ENCODE measurements around the gene LRRC41.
"Not testable (repeated sequence)": the region's sequence is repeated elsewhere in the genome, so short reads cannot be mapped to it uniquely, and the experiment has no call there.

Gene LRRC41

GRCh38 chr1:46284058-46284457, 19.4 kb downstream of the LRRC41 start:
- DNase-seq = no peak

DNA sequence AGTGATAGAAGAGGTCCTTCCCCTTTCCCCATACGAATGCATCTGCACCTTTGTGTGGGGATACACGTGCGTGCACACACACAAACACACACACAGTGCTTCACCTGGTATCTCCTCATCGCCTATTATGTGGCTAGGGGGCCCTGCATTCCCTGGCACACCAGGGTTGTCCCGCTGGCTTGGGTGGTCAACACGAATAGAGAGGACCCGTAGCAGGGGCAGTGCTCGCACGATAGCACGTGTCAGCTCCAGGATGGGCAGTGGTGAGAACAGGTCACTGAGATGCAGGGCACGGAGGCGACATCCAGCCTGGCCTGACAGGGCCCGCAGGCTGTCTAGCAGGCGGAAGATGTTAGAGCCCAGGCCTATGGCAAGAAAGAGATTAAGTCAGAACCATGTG, 22.4 kb downstream of the LRRC41 start:
- DNase-seq = no peak

GRCh38 chr1:46280092-46280491, 23.3 kb downstream of the LRRC41 start:
- DNase-seq = no peak

DNA sequence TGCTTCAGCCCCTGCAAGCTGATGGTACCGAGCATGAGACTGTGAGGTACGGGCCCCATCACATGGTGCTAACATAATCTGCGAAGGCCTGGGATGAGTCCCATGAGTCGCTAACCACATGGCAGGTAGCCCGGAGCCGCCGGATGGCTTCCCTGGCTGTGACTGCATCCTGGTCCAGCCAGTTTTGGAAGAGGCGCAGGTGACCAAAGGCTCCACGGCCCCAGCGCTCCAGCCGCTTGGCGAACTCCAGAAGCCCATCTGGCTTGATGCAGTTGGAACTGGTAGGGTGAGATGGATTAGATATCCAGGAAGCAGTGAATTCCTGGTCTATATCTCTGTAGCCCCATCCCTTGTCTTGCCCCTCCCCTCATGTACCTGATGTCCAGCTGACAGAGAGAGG, 24.6 kb downstream of the LRRC41 start:
- no peak for DNase-seq

DNA sequence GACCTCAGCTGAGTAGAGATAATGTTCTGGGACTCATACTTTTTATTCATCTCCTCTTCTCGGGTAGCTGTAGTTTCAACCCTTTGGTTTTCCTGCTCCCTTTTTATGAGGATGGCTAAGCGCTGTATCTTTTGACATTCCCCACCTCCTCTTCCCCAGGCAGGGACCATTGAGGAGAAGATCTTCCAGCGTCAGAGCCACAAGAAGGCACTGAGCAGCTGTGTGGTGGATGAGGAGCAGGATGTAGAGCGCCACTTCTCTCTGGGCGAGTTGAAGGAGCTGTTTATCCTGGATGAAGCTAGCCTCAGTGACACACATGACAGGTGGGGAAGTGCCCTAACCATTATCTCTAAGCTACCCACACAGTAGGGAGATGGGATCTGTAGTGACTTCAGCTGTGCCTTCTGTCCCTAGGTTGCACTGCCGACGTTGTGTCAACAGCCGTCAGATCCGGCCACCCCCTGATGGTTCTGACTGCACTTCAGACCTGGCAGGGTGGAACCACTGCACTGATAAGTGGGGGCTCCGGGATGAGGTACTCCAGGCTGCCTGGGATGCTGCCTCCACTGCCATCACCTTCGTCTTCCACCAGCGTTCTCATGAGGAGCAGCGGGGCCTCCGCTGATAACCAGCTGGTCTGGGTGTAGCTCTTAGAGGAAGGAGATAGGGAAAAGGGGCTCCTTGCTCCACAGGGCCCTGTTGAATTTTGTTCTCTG, 25.6 kb downstream of the LRRC41 start:
- no peak for DNase-seq

DNA sequence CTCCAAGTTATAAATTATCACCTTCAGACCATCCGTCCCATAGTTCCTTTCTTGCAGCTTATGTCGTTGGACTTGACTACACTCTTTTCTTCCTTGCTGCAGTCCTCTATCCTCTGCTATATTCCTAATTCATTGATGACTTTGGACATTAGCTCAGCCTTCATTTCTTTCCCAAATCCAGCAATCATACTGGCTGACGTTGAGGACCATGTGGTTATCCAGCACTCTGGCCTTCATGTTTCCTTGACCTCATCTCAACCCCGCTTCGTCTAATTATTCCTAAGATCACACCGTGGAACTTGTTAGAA, 28.4 kb downstream of the LRRC41 start:
- DNase-seq = no peak

- DNase-seq = no peak
Observed at GRCh38 chr1:46274225-46275029, 29.0 kb downstream of the LRRC41 start.

GRCh38 chr1:46268578-46268977, 34.8 kb downstream of the LRRC41 start:
- DNase-seq = no peak

DNA sequence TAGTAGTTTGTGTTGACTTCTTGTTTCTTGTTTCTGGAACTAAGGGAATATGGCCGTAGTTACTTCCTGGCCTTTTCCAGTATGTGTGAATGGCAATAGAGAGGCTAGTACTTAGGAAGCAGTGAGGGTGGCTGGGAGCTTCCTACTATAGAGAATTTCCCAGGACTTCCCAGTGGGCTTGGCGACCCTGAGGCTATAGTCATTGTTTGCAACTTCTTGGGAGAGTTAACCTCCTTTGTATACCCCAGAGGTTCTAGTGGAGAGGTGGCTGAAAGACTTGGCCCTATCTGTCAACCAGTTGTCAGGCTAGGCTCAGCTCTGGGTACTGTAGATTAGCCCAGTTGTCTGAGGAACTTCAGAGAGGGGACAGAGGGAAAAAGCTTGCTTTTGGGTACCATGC, 40.3 kb downstream of the LRRC41 start:
- DNase-seq = no peak

- no peak for DNase-seq
Observed at GRCh38 chr1:46262508-46262907, 40.9 kb downstream of the LRRC41 start.

GRCh38 chr1:46256523-46256922, 46.9 kb downstream of the LRRC41 start:
- DNase-seq = no peak

DNA sequence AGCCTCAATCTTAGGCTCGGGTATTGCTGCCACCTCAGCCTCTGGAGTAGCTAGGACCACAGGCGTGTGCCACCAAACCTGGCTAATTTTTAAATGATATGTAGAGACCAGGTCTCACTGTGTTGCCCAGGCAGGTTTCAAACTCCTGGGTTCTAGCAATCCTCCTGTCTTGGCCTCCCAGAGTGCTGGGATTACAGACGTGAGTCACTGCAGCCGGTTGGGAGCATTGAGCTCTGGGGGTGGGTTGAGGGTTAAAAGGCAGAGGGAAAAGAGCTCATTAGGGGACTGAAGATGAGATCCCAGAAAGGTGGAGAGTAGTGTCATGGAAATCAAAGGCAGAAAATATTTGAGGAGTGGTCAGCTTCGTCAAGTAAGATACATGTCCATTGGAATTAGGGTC, 48.7 kb downstream of the LRRC41 start:
- DNase-seq = no peak

GRCh38 chr1:46248122-46248920, 55.1 kb downstream of the LRRC41 start:
- no peak for DNase-seq

DNA sequence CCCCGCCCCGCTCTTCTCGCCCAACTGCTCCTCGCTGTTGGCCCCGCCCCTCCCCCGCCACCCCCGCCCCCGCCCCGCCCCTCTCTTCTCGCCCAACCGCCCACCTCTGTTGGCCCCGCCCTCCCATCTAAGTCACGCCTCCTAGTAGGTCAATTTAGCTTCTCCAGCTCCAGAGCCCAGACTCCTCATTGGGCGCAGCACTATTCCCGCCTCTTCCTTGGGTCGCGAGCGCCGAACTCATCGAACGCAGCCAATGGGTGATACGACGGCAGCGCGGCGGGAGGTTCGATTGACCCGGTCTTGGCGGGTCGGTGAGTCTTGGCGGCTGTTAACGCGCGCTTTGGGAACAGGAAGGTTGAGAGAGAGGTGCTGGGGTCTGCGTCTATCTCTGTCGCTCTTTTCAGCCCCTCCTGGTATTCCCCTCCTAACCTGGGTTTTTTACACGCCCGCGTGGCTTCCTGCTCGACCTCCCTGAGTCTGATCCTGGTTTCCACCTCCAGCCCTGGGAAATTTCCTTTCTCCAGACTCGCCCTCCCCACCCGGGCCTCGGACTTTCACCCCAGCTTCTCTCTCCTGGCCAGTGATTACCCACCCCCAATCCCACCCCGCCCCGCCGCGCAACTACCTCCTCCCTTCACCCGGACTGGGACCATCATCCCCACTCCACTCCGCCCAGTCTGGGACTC, 55.8 kb downstream of the LRRC41 start, which contains the start of gene RAD54L:
Gene RAD54L (plus strand): TSS at position 328 of the 686 bp plus-strand sequence. CDS start 643 bp downstream, outside the sequence.
- peak; percentile 77 for DNase-seq

- DNase-seq = peak; percentile 82
Observed at GRCh38 chr1:46246548-46247435, 56.6 kb downstream of the LRRC41 start.

DNA sequence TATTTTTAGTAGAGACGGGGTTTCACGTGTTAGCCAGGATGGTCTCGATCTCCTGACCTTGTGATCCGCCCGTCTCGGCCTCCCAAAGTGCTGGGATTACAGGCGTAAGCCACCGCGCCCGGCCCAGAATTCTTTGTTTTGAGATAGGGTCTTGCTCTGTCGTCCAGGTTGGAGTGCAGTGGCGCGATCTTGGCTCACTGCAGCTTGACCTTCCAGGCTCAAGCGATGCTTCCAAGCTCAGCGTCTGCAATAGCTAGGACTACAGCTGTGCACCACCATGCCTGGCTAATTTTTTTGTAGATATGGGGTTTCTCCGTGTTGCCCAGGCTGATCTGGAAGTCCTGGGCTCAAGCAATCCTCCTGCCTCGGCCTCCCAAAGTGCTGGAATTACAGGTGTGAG, 57.3 kb downstream of the LRRC41 start:
- DNase-seq = not testable (repeated sequence)

- DNase-seq = peak; percentile 38
Observed at GRCh38 chr1:46244656-46245371, 58.6 kb downstream of the LRRC41 start.

GRCh38 chr1:46243831-46244230, 59.6 kb downstream of the LRRC41 start:
- DNase-seq = not testable (repeated sequence)

GRCh38 chr1:46242918-46243317, 60.5 kb downstream of the LRRC41 start:
- DNase-seq = no peak

GRCh38 chr1:46241733-46242132, 61.7 kb downstream of the LRRC41 start:
- not testable (repeated sequence) for DNase-seq

DNA sequence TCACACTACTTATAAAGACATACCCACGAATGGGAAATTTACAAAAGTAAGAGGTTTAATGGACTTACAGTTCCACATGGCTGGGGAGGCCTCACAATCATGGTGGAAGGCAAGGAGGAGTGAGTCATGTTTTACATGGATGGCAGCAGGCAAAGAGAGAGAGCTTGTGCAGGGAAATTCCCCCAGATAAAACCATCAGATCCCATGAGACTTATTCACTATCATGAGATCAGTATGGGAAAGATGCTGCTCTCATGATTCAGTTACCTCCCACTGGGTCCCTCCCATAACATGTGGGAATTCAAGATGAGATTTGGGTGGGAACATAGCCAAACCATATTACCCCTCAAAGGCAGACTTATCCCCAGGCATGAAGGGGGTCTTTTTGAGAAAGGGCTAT, 64.6 kb downstream of the LRRC41 start:
- not testable (repeated sequence) for DNase-seq
